Skin epidermis (tissue), 12 donors: ENCODE measurements around the gene MAN2B1.
"Not testable (repeated sequence)": the region's sequence is repeated elsewhere in the genome, so short reads cannot be mapped to it uniquely, and the experiment has no call there.

Experiments used
- H3K27ac ChIP-seq, 21 experiments: fragments of 200-600 bp; sonication (generic) in 11 of 21; one replicate each; pipeline ENCODE4 v1.5.0; 2020; ENCODE audit warnings: mild to moderate bottlenecking in 3 of 21, inconsistent platforms in 2 of 21, moderate library complexity in 2 of 21
- H3K4me3 ChIP-seq, 7 experiments: fragments of 200-600 bp; sonication (generic) in 2 of 7; one replicate each; pipeline ENCODE4 v1.5.0; 2020; ENCODE audit warnings: inconsistent platforms in 2 of 7, mild to moderate bottlenecking in 2 of 7, moderate library complexity in 1 of 7

Gene MAN2B1

GRCh38 chr19:12665671-12666264, 774 bp downstream of the MAN2B1 start:
- peak overlapping the region in 20 of 21 experiments; percentile 59 to 90 (median 80) for H3K27ac ChIP-seq

GRCh38 chr19:12665281-12665573, 1.3 kb downstream of the MAN2B1 start:
- Histone ChIP-seq H3K4me3 (peak overlapping the region in 6 of 7 experiments; percentile 52 to 80 (median 62)), H3K27ac (peak overlapping the region in 14 of 21 experiments; percentile 10 to 90 (median 78))

More at GRCh38 chr19:12665671-12666264, 774 bp downstream of the MAN2B1 start:
- H3K4me3 ChIP-seq = peak overlapping the region; percentile 52 to 80 (median 63)

- H3K27ac ChIP-seq = peak overlapping the region in 5 of 21 experiments; percentile 41 to 86 (median 62)
- no peak overlapping the region for H3K4me3 ChIP-seq
These were observed 1.9 kb downstream of the MAN2B1 start for GRCh38 chr19:12664406-12665280.

- Histone ChIP-seq H3K27ac (no peak overlapping the region), H3K4me3 (no peak overlapping the region)
These were observed 5.6 kb downstream of the MAN2B1 start for GRCh38 chr19:12660980-12661379.

- Histone ChIP-seq H3K4me3 (no peak overlapping the region), H3K27ac (no peak overlapping the region)
These were observed 8.6 kb downstream of the MAN2B1 start for GRCh38 chr19:12657966-12658365.

- no peak overlapping the region for H3K4me3 ChIP-seq
- H3K27ac ChIP-seq = no peak overlapping the region
These were observed 9.5 kb downstream of the MAN2B1 start for GRCh38 chr19:12656899-12657571.

- Histone ChIP-seq H3K27ac (no peak overlapping the region), H3K4me3 (no peak overlapping the region)
These were observed 11.0 kb downstream of the MAN2B1 start for GRCh38 chr19:12655546-12655945.

- Histone ChIP-seq H3K27ac (no peak overlapping the region), H3K4me3 (no peak overlapping the region)
These were observed 14.3 kb downstream of the MAN2B1 start for GRCh38 chr19:12652219-12652618.

- Histone ChIP-seq H3K27ac (no peak overlapping the region), H3K4me3 (no peak overlapping the region)
These were observed 16.6 kb downstream of the MAN2B1 start for GRCh38 chr19:12649941-12650340.

GRCh38 chr19:12648088-12648487, 18.5 kb downstream of the MAN2B1 start:
- Histone ChIP-seq H3K4me3 (peak overlapping the region in 1 of 7 experiments; percentile 14), H3K27ac (no peak overlapping the region)

GRCh38 chr19:12647490-12648071, 19.0 kb downstream of the MAN2B1 start:
- H3K4me3 ChIP-seq = peak overlapping the region in 1 of 7 experiments; percentile 14
- no peak overlapping the region for H3K27ac ChIP-seq

GRCh38 chr19:12647047-12647446, 19.5 kb downstream of the MAN2B1 start:
- Histone ChIP-seq H3K27ac (no peak overlapping the region), H3K4me3 (no peak overlapping the region)

- no peak overlapping the region for H3K4me3 ChIP-seq
- H3K27ac ChIP-seq = no peak overlapping the region
These were observed 20.0 kb downstream of the MAN2B1 start for GRCh38 chr19:12646551-12646950.

- not testable (repeated sequence) for H3K4me3 ChIP-seq
These were observed 22.8 kb downstream of the MAN2B1 start for GRCh38 chr19:12643716-12644115.

GRCh38 chr19:12642506-12642905, 24.0 kb downstream of the MAN2B1 start:
- no peak overlapping the region for H3K4me3 ChIP-seq
- H3K27ac ChIP-seq = no peak overlapping the region

More at GRCh38 chr19:12643716-12644115, 22.8 kb downstream of the MAN2B1 start:
- H3K27ac ChIP-seq = not testable (repeated sequence)

GRCh38 chr19:12641456-12641855, 25.1 kb downstream of the MAN2B1 start:
- Histone ChIP-seq H3K4me3 (no peak overlapping the region), H3K27ac (no peak overlapping the region)

GRCh38 chr19:12639901-12640613, 26.5 kb downstream of the MAN2B1 start:
- peak overlapping the region in 1 of 7 experiments; percentile 6 for H3K4me3 ChIP-seq
- peak overlapping the region in 3 of 21 experiments; percentile 6 to 25 (median 20) for H3K27ac ChIP-seq

GRCh38 chr19:12638611-12639182, 27.8 kb downstream of the MAN2B1 start:
- Histone ChIP-seq H3K27ac (no peak overlapping the region), H3K4me3 (no peak overlapping the region)

- no peak overlapping the region for H3K4me3 ChIP-seq
- no peak overlapping the region for H3K27ac ChIP-seq
These were observed 29.9 kb downstream of the MAN2B1 start for GRCh38 chr19:12636631-12637030.
